K562 (cell line): Measurements from ENCODE around the gene ATP6V0E1. TPM values are rescaled to one million over a fixed set of nuclear protein-coding genes. Genes with fewer than 3 reads are reported as not detected.

Experiments used
- ATF3 ChIP-seq, 2 experiments: fragments of 450-650 bp in 1 of 2; sonication (generic) in 1 of 2; formaldehyde crosslinking in 1 of 2; IDR thresholded peaks in 1 of 2; conservative IDR thresholded peaks in 1 of 2; 2 replicates each; pipeline versions ENCODE4 v1.6.1 to v1.8.1; 2016 to 2023; ENCODE audit warnings: mild to moderate bottlenecking in 2 of 2, moderate library complexity in 2 of 2, inconsistent platforms in 1 of 2, missing genetic modification reagents in 1 of 2
- CGGBP1 ChIP-seq: fragments of 250-450 bp; sonication (Bioruptor Pico); IDR thresholded peaks from 2 replicates; pipeline ENCODE4 v1.9.0; 2021; ENCODE audit warnings: mild to moderate bottlenecking
- CREB3 ChIP-seq: fragments of 450-650 bp; conservative IDR thresholded peaks from 2 replicates; pipeline ENCODE4 v1.6.1; 2016; ENCODE audit warnings: missing genetic modification characterization, low read depth, mild to moderate bottlenecking, missing compliant biosample characterization, moderate library complexity
- E2F6 ChIP-seq, 2 experiments: IDR thresholded peaks; 2 replicates each; pipeline ENCODE4 v1.6.1; 2011; ENCODE audit warnings: borderline replicate concordance in 1 of 2, control low read depth in 1 of 2, low read depth in 1 of 2, low read length in 1 of 2, mild to moderate bottlenecking in 1 of 2, mixed read lengths in 1 of 2, moderate library complexity in 1 of 2; ENCODE audit not compliant: insufficient read depth in 1 of 2, insufficient read length in 1 of 2, poor library complexity in 1 of 2, severe bottlenecking in 1 of 2; ENCODE audit errors: extremely low read depth in 1 of 2
- ETV5 ChIP-seq: sonication (generic); formaldehyde crosslinking; IDR thresholded peaks from 2 replicates; pipeline ENCODE4 v1.4.0; 2020; ENCODE audit warnings: low read depth, mild to moderate bottlenecking, missing genetic modification reagents
- ETV6 ChIP-seq, 3 experiments: fragments of 150-350 bp in 1 of 3; sonication (generic) in 1 of 3; formaldehyde crosslinking in 1 of 3; IDR thresholded peaks; 2 replicates each; pipeline versions ENCODE4 v1.6.1 to v1.8.0; 2014 to 2022; ENCODE audit warnings: borderline replicate concordance in 2 of 3, low read depth in 2 of 3, antibody characterized with exemption in 1 of 3, low read length in 1 of 3, mild to moderate bottlenecking in 1 of 3, missing genetic modification reagents in 1 of 3
- JUN ChIP-seq, 2 experiments: sonication (generic) in 1 of 2; formaldehyde crosslinking in 1 of 2; IDR thresholded peaks; 2 replicates each; pipeline versions ENCODE4 v1.6.1 to v1.8.0; 2012 to 2022; ENCODE audit warnings: borderline replicate concordance in 2 of 2, mild to moderate bottlenecking in 2 of 2, improper control_type of control experiment in 1 of 2, low read depth in 1 of 2, low read length in 1 of 2, missing genetic modification reagents in 1 of 2
- LEF1 ChIP-seq: fragments of 450-650 bp; IDR thresholded peaks from 2 replicates; pipeline ENCODE4 v1.6.1; 2016; ENCODE audit warnings: mild to moderate bottlenecking
- MECOM ChIP-seq: fragments of 250-450 bp; sonication (Bioruptor Pico); IDR thresholded peaks from 2 replicates; pipeline ENCODE4 v1.8.0; 2022; ENCODE audit warnings: inconsistent platforms
- RB1 ChIP-seq: fragments of 450-650 bp; IDR thresholded peaks from 2 replicates; pipeline ENCODE4 v1.6.1; 2017; ENCODE audit warnings: low read depth, mild to moderate bottlenecking
- SRSF9 ChIP-seq: fragments of 200-400 bp; formaldehyde crosslinking; IDR thresholded peaks from 2 replicates; pipeline ENCODE4 v1.6.1; 2017; ENCODE audit warnings: low read depth, low read length, borderline replicate concordance
- TAL1 ChIP-seq: fragments of 450-650 bp; IDR thresholded peaks from 2 replicates; pipeline ENCODE4 v1.6.1; 2016; ENCODE audit warnings: mild to moderate bottlenecking
- ZBTB34 ChIP-seq: fragments of 250-450 bp; sonication (Bioruptor Pico); IDR thresholded peaks from 2 replicates; pipeline ENCODE4 v1.8.0; 2021; ENCODE audit warnings: mild to moderate bottlenecking, moderate library complexity
- ZC3H8 ChIP-seq: fragments of 450-650 bp; IDR thresholded peaks from 2 replicates; pipeline ENCODE4 v1.6.1; 2017
- ZNF121 ChIP-seq: sonication (generic); formaldehyde crosslinking; conservative IDR thresholded peaks from 2 replicates; pipeline ENCODE4 v1.8.0; 2022; ENCODE audit warnings: missing genetic modification reagents
- ZNF124 ChIP-seq: sonication (generic); formaldehyde crosslinking; IDR thresholded peaks from 2 replicates; pipeline ENCODE4 v1.8.1; 2022; ENCODE audit warnings: missing genetic modification reagents
- ZNF143 ChIP-seq: sonication (generic); formaldehyde crosslinking; IDR thresholded peaks from 2 replicates; pipeline ENCODE4 v1.9.0; 2022; ENCODE audit warnings: mild to moderate bottlenecking, missing genetic modification reagents
- ZNF197 ChIP-seq: fragments of 200-800 bp; sonication (Bioruptor generic); IDR thresholded peaks from 2 replicates; pipeline ENCODE4 v1.6.1; 2016; ENCODE audit warnings: low read depth, missing genetic modification characterization, missing compliant biosample characterization
- ZNF408 ChIP-seq: fragments of 250-450 bp; sonication (Bioruptor Pico); IDR thresholded peaks from 2 replicates; pipeline ENCODE4 v1.4.0; 2020; ENCODE audit warnings: low read depth, mild to moderate bottlenecking, moderate library complexity
- ZNF695 ChIP-seq: fragments of 450-650 bp; formaldehyde crosslinking; IDR thresholded peaks from 2 replicates; pipeline ENCODE4 v1.4.0; 2020; ENCODE audit warnings: mild to moderate bottlenecking, moderate library complexity
- polyA plus RNA-seq, 8 experiments: library from polyadenylated mRNA; depleted of rRNA in 4 of 8; stranded (reverse) in 5 of 8; unstranded in 3 of 8; fragments of >200 nt; fragmentation: Nextera tagmentation in 2 of 8; fragmentation: Illumina TruSeq in 1 of 8; extraction: Ambion mirVana in 2 of 8; extraction: Trizol in 1 of 8; gene quantifications; 2 replicates each; pipeline versions ENCODE4 v1.2.1 to v1.2.3, GENCODE V29; 2011 to 2014; ENCODE audit warnings: inconsistent platforms in 1 of 8, missing spikeins in 1 of 8
- total RNA-seq, 7 experiments: library from RNA; depleted of rRNA in 6 of 7; stranded (reverse); fragments of >200 nt in 6 of 7; fragmentation: Illumina TruSeq in 2 of 7; extraction: Trizol in 2 of 7; gene quantifications; 2 replicates each; pipeline versions ENCODE4 v1.2.1 to v1.2.3, GENCODE V29; 2011 to 2021; ENCODE audit warnings: low replicate concordance in 1 of 7

ATP6V0E1 gene
- total and polyA plus RNA-seq, 9 of the 15 experiments (the other 6 are each of a cell fraction or from before 2014, with no cell fraction given): 63.8 to 395 (median 112) TPM

GRCh38 chr5:173055983-173056782 lies 72.6 kb downstream of the ATP6V0E1 start, which contains the start of gene CREBRF (continued):
- TF ChIP-seq ATF3 (IDR thresholded peaks at IDR 0.05) (peak; percentile 32; the same call in 1 of the 2 replicates), ATF3 (CRISPR knock-in tag; conservative IDR thresholded peaks at IDR 0.05) (0 out of 2 replicates have a peak, but pooled peaks have one; percentile 50), ZNF124 (CRISPR knock-in tag) (no peak), ZNF408 (CRISPR knock-in tag) (no peak), CREB3 (tag) (no peak), SRSF9 (no peak), CGGBP1 (no peak), RB1 (peak; percentile 37), JUN (IDR thresholded peaks at IDR 0.05; ENCODE audit: borderline replicate concordance, low read depth, low read length) (peak; percentile 76; the same call in 1 of the 2 replicates), JUN (CRISPR knock-in tag; IDR thresholded peaks at IDR 0.05; ENCODE audit: borderline replicate concordance) (no peak), ZNF121 (CRISPR knock-in tag) (no peak), ZNF143 (no peak), ZNF695 (0 out of 2 replicates have a peak, but pooled peaks have one; percentile 55), E2F6 (IDR thresholded peaks at IDR 0.05; ENCODE audit: borderline replicate concordance in 1 of 2, extremely low read depth in 1 of 2, insufficient read depth in 1 of 2, insufficient read length in 1 of 2, low read depth in 1 of 2, low read length in 1 of 2, poor library complexity in 1 of 2, severe bottlenecking in 1 of 2) (peak; percentile 20 to 73), LEF1 (no peak; the same call in 1 of the 2 replicates), ETV6 (IDR thresholded peaks at IDR 0.05; ENCODE audit: borderline replicate concordance in 1 of 2, low read depth in 2 of 2, low read length in 1 of 2) (no peak; a peak in 1 of 4 replicates), ETV6 (CRISPR knock-in tag; IDR thresholded peaks at IDR 0.05; ENCODE audit: borderline replicate concordance) (no peak), ZC3H8 (no peak), ETV5 (CRISPR knock-in tag) (peak; percentile 84; the same call in 1 of the 2 replicates), MECOM (CRISPR knock-in tag) (peak; percentile 67; the same call in 1 of the 2 replicates), TAL1 (no peak), ZNF197 (CRISPR knock-in tag) (no peak), ZBTB34 (CRISPR knock-in tag) (no peak)
